Natural killer cell (primary cell): Measurements from ENCODE around the gene IGLL1. TPM values are rescaled to one million over a fixed set of nuclear protein-coding genes. Genes with fewer than 3 reads are reported as not detected.

Experiments
- ATAC-seq, 3 donors: fragments of 150-1000 bp in 2 of 3; fragments of 200-7000 bp in 1 of 3; cut with Tn5 transposase; 1 replicate in 1 of 3; 2 replicates in 2 of 3; pipeline ENCODE4 v1.10.0; 2021; ENCODE audit warnings: mild to moderate bottlenecking in 2 of 3, moderate library complexity in 2 of 3
- DNase-seq, 2 donors: peaks; one replicate each; pipeline versions ENCODE4 v3.0.0 to v3.0.0-alpha.2; 2013 to 2021; ENCODE audit warnings: mixed read lengths in 1 of 2
- H3K27ac ChIP-seq: one replicate; pipeline ENCODE4 v1.5.1; 2013; ENCODE audit warnings: mild to moderate bottlenecking, low read length
- H3K27me3 ChIP-seq: one replicate; pipeline ENCODE4 v1.6.1; 2013; ENCODE audit warnings: low read length; ENCODE audit not compliant: control insufficient read depth, insufficient read depth
- H3K36me3 ChIP-seq: one replicate; pipeline ENCODE4 v1.6.1; 2013; ENCODE audit warnings: low read length; ENCODE audit not compliant: control insufficient read depth, insufficient read depth
- H3K4me1 ChIP-seq: one replicate; pipeline ENCODE4 v1.6.1; 2013; ENCODE audit warnings: low read length; ENCODE audit not compliant: control insufficient read depth, insufficient read depth
- H3K4me3 ChIP-seq: one replicate; pipeline ENCODE4 v1.5.1; 2013; ENCODE audit warnings: low read length
- H3K9me3 ChIP-seq: one replicate; pipeline ENCODE4 v1.6.1; 2013; ENCODE audit warnings: low read length; ENCODE audit not compliant: control insufficient read depth, insufficient read depth
- H3K27ac Mint-ChIP-seq, 2 donors: one replicate each; pipeline ENCODE4 v1.8.0; 2022; ENCODE audit warnings: mild to moderate bottlenecking in 2 of 2, mixed read lengths in 2 of 2, moderate library complexity in 1 of 2
- H3K27me3 Mint-ChIP-seq, 2 donors: one replicate each; pipeline ENCODE4 v1.8.0; 2022; ENCODE audit warnings: low read depth in 2 of 2, mixed read lengths in 2 of 2
- H3K36me3 Mint-ChIP-seq: one replicate; pipeline ENCODE4 v1.8.0; 2022; ENCODE audit warnings: mixed read lengths
- H3K4me1 Mint-ChIP-seq, 2 donors: one replicate each; pipeline ENCODE4 v1.8.0; 2022; ENCODE audit warnings: mixed read lengths in 2 of 2
- H3K4me3 Mint-ChIP-seq: one replicate; pipeline ENCODE4 v1.8.0; 2022; ENCODE audit warnings: mild to moderate bottlenecking, moderate library complexity, mixed read lengths
- H3K9me3 Mint-ChIP-seq, 2 donors: one replicate each; pipeline ENCODE4 v1.8.0; 2022; ENCODE audit warnings: mixed read lengths in 2 of 2
- WGBS: methylation state at CpG from one replicate; pipeline ENCODE4 v1.1.7; 2013; ENCODE audit warnings: missing lambda C conversion rate; ENCODE audit not compliant: insufficient coverage; 5-methylcytosine and 5-hydroxymethylcytosine counted together
- intact Hi-C: fragments of 100-400 bp; cut with micrococcal nuclease; formaldehyde crosslinking; loops from one replicate; pipeline ENCODE4 v1.14.2; 2022
- total RNA-seq, 4 donors: library from RNA; stranded (reverse); fragments of 120-200 nt in 1 of 4; gene quantifications; one replicate each; pipeline versions ENCODE4 v1.2.3 to v1.2.4, GENCODE V29; 2013 to 2022
- TF ChIP-seq, protein P1 (sequence below): fragments of 200-600 bp; IDR thresholded peaks from one replicate; pipeline ENCODE4 v1.8.0; 2022; ENCODE audit warnings: antibody characterized with exemption

IGLL1 gene
- total RNA-seq, 3 donors from 2014 or later (not counting 1 experiment from before 2014, with no cell fraction given) = not detected

DNA sequence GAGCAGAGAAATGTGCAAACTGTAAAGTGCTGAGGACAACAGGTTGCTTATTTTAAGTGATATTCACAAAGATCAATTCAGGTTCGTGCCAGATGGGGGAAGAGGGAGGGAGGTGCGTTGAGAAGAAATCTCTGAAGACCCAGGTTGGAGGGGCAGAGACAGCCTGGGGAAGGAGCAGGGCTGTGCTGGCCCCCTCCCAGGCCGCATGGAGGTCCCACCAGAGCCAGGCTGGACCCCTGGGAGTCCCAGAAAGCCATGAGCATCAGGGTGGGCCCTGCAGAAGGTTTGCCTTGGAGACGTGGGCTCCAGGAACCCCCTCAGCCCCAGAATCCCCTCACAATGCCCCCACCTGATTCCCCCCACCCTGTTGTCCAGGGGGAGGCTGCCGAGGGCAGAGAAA is 47.4 kb downstream of the IGLL1 start:
- no peaks in the 10 kb centered on the region for H3K9me3 Mint-ChIP-seq
- intact Hi-C loops = loop anchor here (10.0 kb wide), 1 partner anchor 218 kb away; no protein-coding TSS in a partner anchor

DNA sequence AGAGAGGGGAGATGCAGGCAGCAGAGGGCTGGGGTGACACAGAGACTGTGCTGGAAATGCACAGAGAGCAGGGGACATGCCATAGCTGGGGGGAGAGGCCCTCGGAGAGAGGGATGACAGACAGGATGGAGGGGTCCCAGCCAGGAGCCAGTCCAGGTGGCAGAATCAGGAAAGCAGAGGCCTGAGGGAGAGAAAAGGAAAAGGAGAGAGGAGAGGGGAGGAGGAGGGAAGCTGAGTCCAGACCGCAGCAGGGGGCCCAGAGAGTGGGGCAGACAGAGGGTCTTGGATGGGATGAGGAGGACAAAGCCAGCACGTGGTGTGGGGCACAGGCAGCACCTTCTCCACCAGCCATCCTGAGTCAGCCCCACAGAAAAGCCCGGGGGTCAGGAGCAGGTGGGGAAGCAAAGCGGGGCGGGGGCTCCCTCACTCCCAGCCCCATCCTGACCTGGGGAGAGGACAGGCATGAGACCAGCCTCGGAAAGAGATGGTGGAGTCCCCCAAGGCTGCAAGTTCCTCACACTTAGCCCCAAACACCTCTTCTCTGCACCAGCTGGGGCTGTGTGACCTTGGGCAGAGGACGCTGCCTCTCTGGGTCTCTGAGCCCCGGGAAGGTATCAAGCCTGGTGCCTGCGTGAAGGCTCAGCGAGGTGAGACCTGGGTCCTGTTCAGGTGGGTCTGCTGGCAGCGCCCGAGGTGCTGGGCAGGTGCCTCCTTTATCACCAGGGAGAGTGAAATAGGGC is 48.0 kb downstream of the IGLL1 start:
- Mint-ChIP-seq H3K27me3 (peaks cover 0 to 14% of the 10 kb centered on the region in 2 donors), H3K27ac (peak overlapping the region in 1 of 2 donors; percentile 40), H3K4me3 (no peak overlapping the region), H3K9me3 (no peaks in the 10 kb centered on the region), H3K4me1 (peaks cover 0 to 11% of the 10 kb centered on the region in 2 donors), H3K36me3 (no peaks in the 10 kb centered on the region)
- Histone ChIP-seq H3K4me3 (no peak overlapping the region), H3K27me3 (no peaks in the 10 kb centered on the region), H3K36me3 (no peaks in the 10 kb centered on the region), H3K27ac (no peak overlapping the region), H3K9me3 (no peaks in the 10 kb centered on the region), H3K4me1 (no peaks in the 10 kb centered on the region)
- intact Hi-C loops = loop anchor here (10.0 kb wide), 1 partner anchor 217 kb away; no protein-coding TSS in a partner anchor
- TF ChIP-seq, protein P1, sequence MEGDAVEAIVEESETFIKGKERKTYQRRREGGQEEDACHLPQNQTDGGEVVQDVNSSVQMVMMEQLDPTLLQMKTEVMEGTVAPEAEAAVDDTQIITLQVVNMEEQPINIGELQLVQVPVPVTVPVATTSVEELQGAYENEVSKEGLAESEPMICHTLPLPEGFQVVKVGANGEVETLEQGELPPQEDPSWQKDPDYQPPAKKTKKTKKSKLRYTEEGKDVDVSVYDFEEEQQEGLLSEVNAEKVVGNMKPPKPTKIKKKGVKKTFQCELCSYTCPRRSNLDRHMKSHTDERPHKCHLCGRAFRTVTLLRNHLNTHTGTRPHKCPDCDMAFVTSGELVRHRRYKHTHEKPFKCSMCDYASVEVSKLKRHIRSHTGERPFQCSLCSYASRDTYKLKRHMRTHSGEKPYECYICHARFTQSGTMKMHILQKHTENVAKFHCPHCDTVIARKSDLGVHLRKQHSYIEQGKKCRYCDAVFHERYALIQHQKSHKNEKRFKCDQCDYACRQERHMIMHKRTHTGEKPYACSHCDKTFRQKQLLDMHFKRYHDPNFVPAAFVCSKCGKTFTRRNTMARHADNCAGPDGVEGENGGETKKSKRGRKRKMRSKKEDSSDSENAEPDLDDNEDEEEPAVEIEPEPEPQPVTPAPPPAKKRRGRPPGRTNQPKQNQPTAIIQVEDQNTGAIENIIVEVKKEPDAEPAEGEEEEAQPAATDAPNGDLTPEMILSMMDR = no peak
- WGBS = 83% methylated on average over 13 of the region's 13 CpGs
- ATAC-seq = no peak
- DNase-seq = no peak

More for the DNA sequence above, 47.4 kb downstream of the IGLL1 start:
- H3K4me3 Mint-ChIP-seq = no peak overlapping the region
- H3K4me3 ChIP-seq = no peak overlapping the region
- 82% methylated on average over 5 of the region's 5 CpGs for WGBS
- no peaks in the 10 kb centered on the region for H3K36me3 Mint-ChIP-seq
- H3K36me3 ChIP-seq = no peaks in the 10 kb centered on the region
- no peaks in the 10 kb centered on the region for H3K9me3 ChIP-seq
- peaks cover 0 to 11% of the 10 kb centered on the region in 2 donors for H3K4me1 Mint-ChIP-seq
- DNase-seq (no peak), ATAC-seq (no peak)
- H3K27ac Mint-ChIP-seq = peak overlapping the region in 1 of 2 donors; percentile 44
- H3K27ac ChIP-seq = no peak overlapping the region
- TF ChIP-seq, protein P1 = no peak
- H3K4me1 ChIP-seq = no peaks in the 10 kb centered on the region
- H3K27me3 ChIP-seq = no peaks in the 10 kb centered on the region
- peaks cover 0 to 14% of the 10 kb centered on the region in 2 donors for H3K27me3 Mint-ChIP-seq

DNA sequence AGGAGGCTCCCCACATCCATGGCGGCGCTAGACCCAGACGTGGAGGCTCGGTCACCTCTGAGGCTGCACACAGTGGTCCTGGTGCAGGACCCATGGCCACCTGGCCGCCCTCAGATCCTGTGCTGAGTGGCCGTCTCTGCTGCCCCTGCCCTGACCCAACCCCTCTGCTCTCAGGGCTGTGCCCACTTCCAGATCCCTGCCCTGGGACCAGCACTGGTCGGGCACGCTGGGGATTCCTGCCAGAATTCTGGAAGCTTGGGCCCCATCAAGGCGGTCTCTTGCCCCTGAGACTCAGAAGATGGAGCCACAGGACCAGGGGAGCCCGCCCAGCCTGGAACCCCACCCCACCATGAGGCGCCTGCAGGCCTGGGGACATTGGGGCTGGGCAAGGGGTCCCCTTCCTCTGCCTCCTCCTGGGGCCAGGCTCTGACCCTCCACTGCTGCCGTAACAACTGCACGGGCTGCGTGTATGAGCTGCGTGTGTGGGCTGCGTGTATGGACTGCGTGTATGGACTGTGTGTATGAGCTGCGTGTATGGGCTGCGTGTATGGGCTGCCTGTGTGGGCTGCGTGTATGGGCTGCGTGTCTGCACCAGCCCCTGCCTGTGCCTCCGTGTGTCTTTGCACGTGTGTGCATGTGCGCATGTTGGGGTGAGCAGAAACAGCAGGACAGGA is 48.7 kb downstream of the IGLL1 start:
- Histone ChIP-seq H3K4me3 (no peak overlapping the region), H3K9me3 (no peaks in the 10 kb centered on the region), H3K27me3 (no peaks in the 10 kb centered on the region), H3K27ac (no peak overlapping the region), H3K4me1 (no peaks in the 10 kb centered on the region), H3K36me3 (no peaks in the 10 kb centered on the region)
- Mint-ChIP-seq H3K36me3 (no peaks in the 10 kb centered on the region), H3K4me1 (peaks cover 0 to 11% of the 10 kb centered on the region in 2 donors), H3K4me3 (no peak overlapping the region), H3K27ac (peak overlapping the region in 1 of 2 donors; percentile 40), H3K9me3 (no peaks in the 10 kb centered on the region), H3K27me3 (peaks cover 0 to 14% of the 10 kb centered on the region in 2 donors)
- DNase-seq (no peak), ATAC-seq (no peak)
- intact Hi-C loops = loop anchor here (10.0 kb wide), 1 partner anchor 217 kb away; no protein-coding TSS in a partner anchor
- TF ChIP-seq, protein P1 = no peak
- WGBS = 94% methylated on average over 24 of the region's 24 CpGs
